ENCODE data around the gene ZFYVE28. TPM values are rescaled to one million over a fixed set of nuclear protein-coding genes. Genes with fewer than 3 reads are reported as not detected.

The ZFYVE28 gene
- total RNA-seq, 1 experiment from 2014 or later = 0.82 TPM

- no peak overlapping the region for H3K27ac Mint-ChIP-seq (ENCODE audit: unreplicated experiment)
- Histone ChIP-seq H3K4me1 (no peaks in the 10 kb centered on the region), H3K9me3 (no peaks in the 10 kb centered on the region), H3K4me3 (ENCODE audit: low read depth, low read length) (no peak overlapping the region), H3K27me3 (replicated peaks; ENCODE audit: control insufficient read depth, insufficient read depth, low read length) (no peaks in the 10 kb centered on the region), H3K36me3 (ENCODE audit: control insufficient read depth, insufficient read depth, low read length) (no peaks in the 10 kb centered on the region)
- ChIA-PET CTCF (no interaction called here), POLR2A (no interaction called here)
- H3K27me3 Mint-ChIP-seq (ENCODE audit: insufficient read depth, unreplicated experiment) = peaks cover 3% of the 10 kb centered on the region
- H3K4me3 Mint-ChIP-seq (ENCODE audit: unreplicated experiment) = no peak overlapping the region
- H3K36me3 Mint-ChIP-seq (ENCODE audit: insufficient read depth, unreplicated experiment) = no peaks in the 10 kb centered on the region
- TF ChIP-seq CTCF (IDR thresholded peaks at IDR 0.05; ENCODE audit: insufficient read depth in 1 of 2, low read depth in 1 of 2, low read length in 1 of 2, severe bottlenecking in 1 of 2, unreplicated experiment in 1 of 2) = no peak
- no peaks in the 10 kb centered on the region for H3K9me3 Mint-ChIP-seq (ENCODE audit: unreplicated experiment)
- peaks cover 5% of the 10 kb centered on the region for H3K4me1 Mint-ChIP-seq (ENCODE audit: low read depth, unreplicated experiment)
- intact Hi-C loops (cut with micrococcal nuclease; ENCODE audit: unreplicated experiment) = no loop called here
- no peak for DNase-seq
- BruUV-seq (replicated peaks) = no TSS peak
These were observed 31.2 kb downstream of the ZFYVE28 start for GRCh38 chr4:2387218-2387617.

DNA sequence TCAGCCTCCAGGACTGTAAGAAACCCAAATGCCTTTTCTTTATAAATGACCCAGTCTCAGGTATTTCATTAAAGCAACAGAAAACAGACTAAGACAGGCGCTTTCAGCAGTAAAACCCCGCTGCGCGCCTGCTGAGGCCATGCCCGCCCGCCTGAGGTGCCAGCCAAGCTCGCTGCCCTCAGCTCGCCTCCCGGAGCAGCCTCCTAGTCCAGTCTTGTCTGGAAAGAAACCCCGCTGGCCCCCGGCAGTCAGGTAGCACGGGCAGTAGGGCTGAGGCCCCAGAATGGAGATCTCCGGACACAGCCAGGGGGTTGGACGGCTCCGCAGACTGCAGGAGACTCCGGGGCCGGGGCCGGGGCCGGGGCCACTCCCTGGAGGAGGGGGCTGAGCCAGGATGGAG, 31.7 kb downstream of the ZFYVE28 start:
- Histone ChIP-seq H3K4me3 (ENCODE audit: low read depth, low read length) (no peak overlapping the region), H3K36me3 (ENCODE audit: control insufficient read depth, insufficient read depth, low read length) (no peaks in the 10 kb centered on the region), H3K9me3 (no peaks in the 10 kb centered on the region), H3K4me1 (no peaks in the 10 kb centered on the region), H3K27me3 (replicated peaks; ENCODE audit: control insufficient read depth, insufficient read depth, low read length) (no peaks in the 10 kb centered on the region)
- H3K9me3 Mint-ChIP-seq (ENCODE audit: unreplicated experiment) = no peaks in the 10 kb centered on the region
- H3K27me3 Mint-ChIP-seq (ENCODE audit: insufficient read depth, unreplicated experiment) = peaks cover 3% of the 10 kb centered on the region
- H3K4me1 Mint-ChIP-seq (ENCODE audit: low read depth, unreplicated experiment) = peaks cover 5% of the 10 kb centered on the region
- no peak overlapping the region for H3K4me3 Mint-ChIP-seq (ENCODE audit: unreplicated experiment)
- TF ChIP-seq CTCF (IDR thresholded peaks at IDR 0.05; ENCODE audit: insufficient read depth in 1 of 2, low read depth in 1 of 2, low read length in 1 of 2, severe bottlenecking in 1 of 2, unreplicated experiment in 1 of 2) = no peak
- ChIA-PET CTCF (no interaction called here), POLR2A (no interaction called here)
- no TSS peak for BruUV-seq (replicated peaks)
- intact Hi-C loops (cut with micrococcal nuclease; ENCODE audit: unreplicated experiment) = no loop called here
- H3K36me3 Mint-ChIP-seq (ENCODE audit: insufficient read depth, unreplicated experiment) = no peaks in the 10 kb centered on the region
- no peak overlapping the region for H3K27ac Mint-ChIP-seq (ENCODE audit: unreplicated experiment)
- DNase-seq = no peak

DNA sequence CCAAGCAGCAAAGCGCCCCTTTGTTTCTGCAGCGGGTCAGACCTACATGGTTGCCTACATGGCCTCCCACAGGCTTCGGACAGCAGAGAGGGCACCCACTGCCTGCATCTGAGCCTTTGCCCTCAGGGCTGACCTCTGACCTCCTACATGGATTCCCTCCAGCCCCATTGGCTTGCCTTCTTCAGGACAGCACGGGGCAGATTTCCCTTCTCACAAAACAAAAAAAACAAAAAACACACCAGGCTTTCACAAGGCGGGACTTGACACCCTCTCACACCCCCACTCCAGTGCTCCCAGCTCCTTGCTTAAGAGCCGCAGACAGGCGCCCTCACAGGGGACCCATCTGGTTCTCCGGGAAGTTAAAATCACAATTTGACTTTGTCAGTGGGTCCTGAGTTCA, 32.9 kb downstream of the ZFYVE28 start:
- no TSS peak for BruUV-seq (replicated peaks)
- no peak overlapping the region for H3K4me3 ChIP-seq (ENCODE audit: low read depth, low read length)
- no peaks in the 10 kb centered on the region for H3K36me3 ChIP-seq (ENCODE audit: control insufficient read depth, insufficient read depth, low read length)
- H3K4me1 ChIP-seq = no peaks in the 10 kb centered on the region
- Mint-ChIP-seq H3K27ac (ENCODE audit: unreplicated experiment) (no peak overlapping the region), H3K4me1 (ENCODE audit: low read depth, unreplicated experiment) (no peaks in the 10 kb centered on the region), H3K4me3 (ENCODE audit: unreplicated experiment) (no peak overlapping the region), H3K27me3 (ENCODE audit: insufficient read depth, unreplicated experiment) (no peaks in the 10 kb centered on the region), H3K9me3 (ENCODE audit: unreplicated experiment) (no peaks in the 10 kb centered on the region), H3K36me3 (ENCODE audit: insufficient read depth, unreplicated experiment) (no peaks in the 10 kb centered on the region)
- no peaks in the 10 kb centered on the region for H3K27me3 ChIP-seq (replicated peaks; ENCODE audit: control insufficient read depth, insufficient read depth, low read length)
- intact Hi-C loops (cut with micrococcal nuclease; ENCODE audit: unreplicated experiment) = no loop called here
- CTCF ChIA-PET = no interaction called here
- no peaks in the 10 kb centered on the region for H3K9me3 ChIP-seq
- no peak for TF ChIP-seq CTCF (IDR thresholded peaks at IDR 0.05; ENCODE audit: insufficient read depth in 1 of 2, low read depth in 1 of 2, low read length in 1 of 2, severe bottlenecking in 1 of 2, unreplicated experiment in 1 of 2)
- POLR2A ChIA-PET = no interaction called here
- DNase-seq = no peak

All from Caco-2 (cell line).